ENCODE data around the gene ATP8A2.
"Not testable (repeated sequence)": the region's sequence is repeated elsewhere in the genome, so short reads cannot be mapped to it uniquely, and the experiment has no call there.

The ATP8A2 gene

DNA sequence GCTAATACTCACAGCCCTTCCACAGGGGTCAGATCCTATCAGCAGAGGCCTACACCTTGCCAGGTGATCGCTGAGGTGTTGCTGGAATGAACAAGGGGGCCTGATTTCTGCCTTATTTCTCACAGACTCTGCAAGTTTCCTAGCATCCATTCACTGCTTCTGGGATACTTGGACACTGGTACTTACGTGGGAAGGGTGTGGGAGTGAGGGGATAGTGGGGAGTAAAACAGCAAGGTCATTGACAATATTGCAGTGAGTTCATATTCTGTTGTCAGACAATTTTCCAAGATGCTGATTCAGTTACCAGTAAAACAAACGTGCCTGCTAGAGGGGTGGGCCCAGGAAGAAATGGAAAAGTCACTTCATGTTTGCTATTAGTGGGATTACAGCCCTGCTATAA, 403.5 kb downstream of the ATP8A2 start:
- Histone ChIP-seq H3K27ac (no peak overlapping the region), H3K4me3 (no peak overlapping the region)

DNA sequence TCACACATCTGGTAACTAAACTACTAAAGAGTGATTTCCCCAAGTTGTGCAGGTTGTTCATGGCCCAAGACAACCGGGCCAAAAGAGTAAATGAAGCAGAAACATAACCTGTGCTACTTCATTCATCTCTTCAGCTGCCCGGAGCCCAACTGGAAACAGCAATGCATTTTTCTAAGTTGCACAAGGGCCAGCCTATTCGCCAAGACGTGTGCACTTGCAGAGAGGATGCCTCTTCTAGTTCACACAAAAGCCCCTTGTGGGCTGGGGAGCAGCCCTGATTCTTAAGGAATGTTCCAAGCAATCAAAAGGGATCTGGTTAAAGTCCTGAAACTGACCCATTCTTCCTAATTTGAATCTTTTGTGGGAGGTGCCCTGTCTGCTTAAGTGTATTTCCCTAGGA, 404.2 kb downstream of the ATP8A2 start:
- H3K4me3 ChIP-seq: no peak overlapping the region
- no peak overlapping the region for H3K27ac ChIP-seq

DNA sequence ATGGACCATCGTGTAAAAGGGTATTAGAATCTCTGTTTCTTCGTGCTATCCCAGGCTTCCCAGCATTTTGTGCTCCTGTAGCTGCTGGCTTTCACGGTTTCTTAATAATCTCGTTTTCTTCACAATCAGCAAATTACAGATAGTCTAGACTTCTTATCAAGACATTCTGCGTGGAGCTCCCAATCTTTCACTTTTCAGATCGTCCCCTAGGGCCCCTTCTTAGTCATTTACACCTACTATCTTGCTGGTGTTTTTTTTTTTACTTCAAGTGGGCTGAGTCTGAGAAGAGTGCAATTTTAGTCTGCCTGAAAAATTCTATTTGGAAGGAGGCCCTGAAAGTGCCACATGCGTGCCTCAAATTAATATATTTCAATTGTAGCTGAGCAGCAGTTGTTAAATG, 404.9 kb downstream of the ATP8A2 start:
- no peak overlapping the region for H3K27ac ChIP-seq
- H3K4me3 ChIP-seq: no peak overlapping the region

GRCh38 chr13:25777509-25777908, 405.7 kb downstream of the ATP8A2 start:
- Histone ChIP-seq H3K27ac (no peak overlapping the region), H3K4me3 (no peak overlapping the region)

- Histone ChIP-seq H3K27ac (no peak overlapping the region), H3K4me3 (no peak overlapping the region)
Observed at GRCh38 chr13:25778365-25778764, 406.6 kb downstream of the ATP8A2 start.

GRCh38 chr13:25778808-25779305, 407.1 kb downstream of the ATP8A2 start:
- Histone ChIP-seq H3K27ac (no peak overlapping the region), H3K4me3 (no peak overlapping the region)

DNA sequence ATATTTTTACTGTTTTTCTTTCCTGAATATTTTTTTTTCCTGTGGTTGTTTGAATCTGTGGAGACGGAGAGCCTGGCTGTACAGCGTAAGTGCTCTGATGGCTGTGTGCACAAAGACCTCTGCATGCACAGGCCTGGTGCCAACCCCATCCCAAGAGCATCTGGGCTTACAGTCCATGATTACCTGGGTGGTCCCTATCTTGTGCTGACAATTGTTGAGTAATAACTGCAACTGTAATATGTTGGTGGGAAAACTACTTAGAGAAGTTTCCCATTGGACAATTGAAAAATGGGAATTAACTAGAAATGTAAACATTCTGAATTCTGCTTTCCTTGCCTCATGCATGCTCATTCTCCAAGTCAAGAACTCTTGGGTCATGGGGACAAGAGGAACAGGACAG, 411.3 kb downstream of the ATP8A2 start:
- Histone ChIP-seq H3K27ac (no peak overlapping the region), H3K4me3 (no peak overlapping the region)

- Histone ChIP-seq H3K4me3 (no peak overlapping the region), H3K27ac (no peak overlapping the region)
Observed at GRCh38 chr13:25783601-25784024, 411.8 kb downstream of the ATP8A2 start.

GRCh38 chr13:25784119-25784518, 412.3 kb downstream of the ATP8A2 start:
- no peak overlapping the region for H3K4me3 ChIP-seq
- H3K27ac ChIP-seq: no peak overlapping the region

GRCh38 chr13:25790137-25790536, 418.4 kb downstream of the ATP8A2 start:
- H3K27ac ChIP-seq, H3K4me3 ChIP-seq: not testable (repeated sequence)

DNA sequence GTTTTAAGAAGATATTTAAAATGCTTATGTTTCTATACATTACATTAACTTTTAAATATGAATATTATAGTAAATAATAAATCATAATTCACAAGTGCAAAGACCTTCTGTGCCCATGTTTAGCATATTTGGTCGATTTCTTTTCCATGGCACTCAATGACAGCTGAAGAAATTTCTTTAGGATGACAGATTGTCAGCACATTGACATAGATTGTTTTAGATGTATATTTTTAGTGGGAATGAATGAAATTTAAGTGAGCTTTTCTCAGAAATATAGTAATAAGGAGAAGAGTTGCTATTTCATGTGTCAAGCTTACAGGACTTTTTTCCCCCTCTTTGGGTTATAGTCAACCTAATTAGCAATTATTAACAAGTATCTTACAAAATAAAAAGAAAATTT, 423.5 kb downstream of the ATP8A2 start:
- H3K4me3 ChIP-seq: no peak overlapping the region

GRCh38 chr13:25796474-25796873, 424.7 kb downstream of the ATP8A2 start:
- Histone ChIP-seq H3K27ac (no peak overlapping the region), H3K4me3 (no peak overlapping the region)

More for the DNA sequence above, 423.5 kb downstream of the ATP8A2 start:
- H3K27ac ChIP-seq: no peak overlapping the region

DNA sequence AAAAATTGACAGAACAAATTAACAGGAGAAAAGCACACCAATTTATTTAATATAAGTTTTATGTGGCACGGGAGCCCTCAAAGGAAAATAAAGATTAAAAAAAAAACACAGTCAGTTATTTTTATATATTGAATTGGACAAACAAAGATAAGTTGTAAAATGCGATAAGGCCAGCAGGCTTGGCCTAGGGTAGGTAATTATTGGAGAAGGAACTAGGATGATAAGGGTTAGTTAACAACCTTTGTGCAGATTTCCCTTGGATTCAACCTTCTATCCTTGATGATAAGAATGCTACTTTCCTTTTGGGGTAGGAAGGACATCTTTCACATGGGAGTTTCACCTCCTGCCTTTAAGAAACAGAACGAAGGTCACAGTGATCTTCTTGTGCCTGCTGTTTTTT, 427.2 kb downstream of the ATP8A2 start:
- H3K4me3 ChIP-seq: no peak overlapping the region
- H3K27ac ChIP-seq: no peak overlapping the region

DNA sequence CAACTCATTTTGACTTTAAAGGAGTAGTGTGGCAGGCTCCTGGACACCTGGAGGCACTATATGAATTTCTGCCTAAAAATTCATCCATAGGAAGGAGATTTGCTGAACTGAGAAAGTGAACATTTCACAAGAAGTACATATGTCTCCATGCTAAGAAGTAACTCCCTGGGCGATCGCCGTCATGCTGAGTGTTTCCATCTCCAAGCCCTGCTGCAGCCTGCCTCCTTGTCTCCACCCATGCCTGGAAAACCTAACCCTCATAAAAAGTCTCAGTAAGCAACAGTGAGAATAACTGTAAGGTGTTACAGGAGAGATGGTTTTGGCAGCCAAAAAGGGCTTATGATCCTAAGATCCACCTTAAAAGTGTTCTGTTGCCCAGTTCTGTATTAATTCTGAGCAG, 428.7 kb downstream of the ATP8A2 start:
- H3K27ac ChIP-seq: no peak overlapping the region
- no peak overlapping the region for H3K4me3 ChIP-seq

DNA sequence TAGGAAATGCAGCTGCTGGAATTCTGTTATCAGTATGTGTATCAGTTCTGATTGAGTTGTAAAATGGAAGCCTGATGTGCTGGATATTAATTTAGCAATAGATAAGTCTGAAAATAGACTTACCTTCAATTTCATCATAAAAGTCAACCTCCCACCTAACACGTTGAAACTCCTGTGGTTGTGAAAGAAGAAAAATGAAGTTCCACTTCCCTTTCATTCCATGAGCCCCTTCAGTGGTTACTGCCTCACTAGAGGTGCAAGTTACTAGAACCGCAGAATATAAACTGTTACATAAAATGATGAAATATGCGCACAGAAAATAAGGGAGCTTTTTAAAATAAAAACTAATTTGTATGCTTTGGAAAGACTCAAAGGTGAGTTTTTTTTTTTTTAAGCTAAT, 430.8 kb downstream of the ATP8A2 start:
- H3K4me3 ChIP-seq: no peak overlapping the region
- H3K27ac ChIP-seq: no peak overlapping the region

DNA sequence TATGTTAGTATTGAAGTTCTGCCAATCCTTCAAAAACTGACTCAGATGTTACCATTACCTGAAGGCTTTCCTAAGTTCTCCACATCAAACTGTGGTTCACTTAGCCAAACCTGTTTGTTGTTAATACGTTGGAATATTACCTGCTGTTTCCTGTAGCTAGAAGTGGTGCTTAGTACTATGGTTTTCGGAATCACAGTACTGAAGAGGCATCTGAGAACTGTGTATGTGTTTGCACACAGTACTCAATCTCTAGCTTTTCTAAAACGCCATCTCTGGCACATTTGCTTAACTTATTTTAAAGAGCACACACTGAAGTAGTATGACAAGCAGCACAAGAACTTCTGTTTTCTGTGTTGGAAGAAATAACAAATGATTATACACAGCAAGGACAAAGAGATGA, 431.9 kb downstream of the ATP8A2 start:
- H3K27ac ChIP-seq: no peak overlapping the region
- H3K4me3 ChIP-seq: no peak overlapping the region

- Histone ChIP-seq H3K4me3 (no peak overlapping the region), H3K27ac (no peak overlapping the region)
Observed at GRCh38 chr13:25806264-25806974, 434.6 kb downstream of the ATP8A2 start.

DNA sequence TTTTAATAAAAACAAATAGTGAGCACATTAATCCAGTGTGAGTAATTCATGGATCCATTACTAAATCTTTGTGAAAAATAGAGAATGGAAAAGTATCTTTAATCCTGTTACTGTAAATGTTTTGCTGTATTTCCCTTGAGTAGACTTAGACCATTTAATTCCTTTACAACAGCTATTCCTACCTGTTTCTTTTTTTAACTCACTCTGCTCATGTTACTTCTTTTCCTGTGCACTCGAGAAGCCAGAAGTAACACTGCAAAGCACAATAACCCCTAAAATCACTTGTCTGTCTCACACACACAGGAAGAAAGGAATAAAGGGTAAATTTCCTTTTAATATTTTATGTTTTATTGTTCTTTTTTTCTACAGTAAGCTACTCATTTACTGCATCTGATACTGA, 435.8 kb downstream of the ATP8A2 start:
- Histone ChIP-seq H3K27ac (no peak overlapping the region), H3K4me3 (no peak overlapping the region)

- H3K27ac ChIP-seq: no peak overlapping the region
- no peak overlapping the region for H3K4me3 ChIP-seq
Observed at GRCh38 chr13:25811506-25811905, 439.7 kb downstream of the ATP8A2 start.

DNA sequence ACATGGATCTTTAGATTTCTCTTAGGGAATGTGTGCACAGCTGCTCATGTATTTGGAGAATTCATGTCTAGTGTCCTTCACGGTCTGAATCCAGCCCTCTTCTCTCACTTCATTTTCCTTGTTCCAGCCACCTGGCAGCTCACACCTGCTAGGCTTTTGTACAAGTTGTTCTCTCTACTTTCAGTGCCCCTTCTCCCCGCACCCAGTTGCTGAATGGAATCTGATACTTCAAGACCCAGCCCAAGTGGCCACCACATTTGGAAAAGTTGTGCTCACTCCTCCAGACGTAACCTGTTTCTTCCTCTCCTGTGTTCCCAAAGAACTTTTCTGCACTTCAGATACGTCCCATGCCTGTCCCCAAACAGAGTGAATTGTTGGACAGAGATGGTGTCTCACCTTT, 444.5 kb downstream of the ATP8A2 start:
- no peak overlapping the region for H3K4me3 ChIP-seq
- no peak overlapping the region for H3K27ac ChIP-seq

GRCh38 chr13:25819856-25820530, 448.2 kb downstream of the ATP8A2 start:
- Histone ChIP-seq H3K27ac (no peak overlapping the region), H3K4me3 (no peak overlapping the region)

- H3K4me3 ChIP-seq: no peak overlapping the region
- H3K27ac ChIP-seq: no peak overlapping the region
Observed at GRCh38 chr13:25821776-25822175, 450.0 kb downstream of the ATP8A2 start.
